ENCODE results near the gene PHOSPHO1.
"Not testable (repeated sequence)": the region's sequence is repeated elsewhere in the genome, so short reads cannot be mapped to it uniquely, and the experiment has no call there.

Gene PHOSPHO1, protein sequence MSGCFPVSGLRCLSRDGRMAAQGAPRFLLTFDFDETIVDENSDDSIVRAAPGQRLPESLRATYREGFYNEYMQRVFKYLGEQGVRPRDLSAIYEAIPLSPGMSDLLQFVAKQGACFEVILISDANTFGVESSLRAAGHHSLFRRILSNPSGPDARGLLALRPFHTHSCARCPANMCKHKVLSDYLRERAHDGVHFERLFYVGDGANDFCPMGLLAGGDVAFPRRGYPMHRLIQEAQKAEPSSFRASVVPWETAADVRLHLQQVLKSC

DNA sequence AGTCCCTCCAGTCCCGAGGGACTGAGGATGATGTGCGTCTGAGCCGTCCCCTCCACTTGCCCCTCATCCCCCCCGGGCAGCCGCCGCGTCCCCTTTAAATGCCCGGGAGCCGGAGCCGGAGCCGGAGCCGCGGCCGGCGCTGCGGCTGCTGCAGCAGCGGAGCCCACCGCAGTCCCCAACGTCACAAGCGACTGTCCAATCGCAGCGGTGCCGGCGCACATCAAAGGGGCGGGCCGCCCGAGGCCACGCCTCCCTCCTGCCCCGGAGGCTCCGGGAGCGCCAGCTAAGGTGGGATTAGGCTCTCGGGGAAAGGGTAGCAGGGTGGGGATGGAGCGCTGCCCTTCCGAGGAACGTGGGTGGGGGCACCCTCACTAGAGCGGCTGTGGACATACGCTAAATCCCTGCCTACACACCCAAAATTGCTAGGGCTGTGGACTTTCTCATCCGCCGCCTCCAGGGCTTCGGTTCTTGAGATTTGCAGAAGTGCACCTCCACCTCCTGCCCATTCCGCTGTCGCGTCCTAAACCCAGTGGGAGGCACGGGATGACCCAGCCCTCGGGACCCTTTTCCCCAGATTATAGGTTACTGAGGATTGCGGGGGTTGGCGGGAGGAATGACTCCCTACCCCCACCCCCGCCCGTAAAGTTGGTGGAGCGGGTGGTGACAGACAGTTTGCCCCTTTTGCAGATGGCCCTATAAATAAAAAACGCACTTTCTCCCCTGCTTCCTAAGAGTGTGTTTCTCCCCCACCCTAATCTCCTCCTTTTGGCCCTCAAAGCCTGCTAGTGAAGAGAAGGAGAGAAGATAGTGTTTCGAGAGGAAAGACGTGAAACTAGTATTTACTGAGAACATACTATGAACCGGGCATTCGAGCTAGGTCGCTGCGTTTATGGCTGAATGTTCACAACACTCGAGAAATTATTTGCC, at the start of gene PHOSPHO1:
TSS of gene PHOSPHO1 (minus strand) at position 152 of the 927 bp plus-strand sequence. CDS start 4,096 bp downstream, outside the sequence.
- Histone ChIP-seq H3K27me3 (ENCODE audit: control insufficient read depth, insufficient read depth, low read length) (peaks cover 55% of the 10 kb centered on the region), H3K36me3 (ENCODE audit: control insufficient read depth, insufficient read depth, low read length) (no peaks in the 10 kb centered on the region), H3K4me3 (ENCODE audit: low read length) (peak within 1 kb of the TSS; percentile 14), H3K9me3 (ENCODE audit: control insufficient read depth, low read length) (no peaks in the 10 kb centered on the region), H3K9ac (ENCODE audit: low read length) (no peak within 1 kb of the TSS), H3K4me1 (ENCODE audit: control insufficient read depth, insufficient read depth, low read length) (peaks cover 5% of the 10 kb centered on the region)

DNA sequence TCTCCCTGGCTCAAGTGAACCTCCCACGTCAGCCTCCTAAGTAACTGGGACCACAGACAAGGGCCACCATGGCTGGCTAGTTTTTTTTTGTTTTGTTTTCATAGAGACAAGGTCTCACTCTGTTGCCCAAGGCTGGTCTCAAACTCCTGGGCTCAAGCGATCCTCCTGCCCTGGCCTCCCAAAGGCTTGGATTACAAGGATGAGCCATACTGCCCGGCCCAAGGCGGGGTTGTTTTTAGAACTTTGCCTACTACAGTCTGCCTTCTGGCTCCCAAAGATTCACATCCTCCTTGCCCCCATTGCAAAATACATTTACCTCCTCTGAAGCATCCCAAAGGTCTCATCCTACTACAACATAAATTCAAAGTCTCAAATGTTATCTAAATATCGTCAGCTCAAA, 49.5 kb upstream of the PHOSPHO1 start:
- Histone ChIP-seq H3K9me3 (ENCODE audit: control insufficient read depth, low read length) (no peaks in the 10 kb centered on the region), H3K27me3 (ENCODE audit: control insufficient read depth, insufficient read depth, low read length) (no peaks in the 10 kb centered on the region), H3K4me3 (ENCODE audit: low read length) (no peak overlapping the region), H3K4me1 (ENCODE audit: control insufficient read depth, insufficient read depth, low read length) (no peaks in the 10 kb centered on the region), H3K9ac (ENCODE audit: low read length) (no peak overlapping the region), H3K36me3 (ENCODE audit: control insufficient read depth, insufficient read depth, low read length) (no peaks in the 10 kb centered on the region)

DNA sequence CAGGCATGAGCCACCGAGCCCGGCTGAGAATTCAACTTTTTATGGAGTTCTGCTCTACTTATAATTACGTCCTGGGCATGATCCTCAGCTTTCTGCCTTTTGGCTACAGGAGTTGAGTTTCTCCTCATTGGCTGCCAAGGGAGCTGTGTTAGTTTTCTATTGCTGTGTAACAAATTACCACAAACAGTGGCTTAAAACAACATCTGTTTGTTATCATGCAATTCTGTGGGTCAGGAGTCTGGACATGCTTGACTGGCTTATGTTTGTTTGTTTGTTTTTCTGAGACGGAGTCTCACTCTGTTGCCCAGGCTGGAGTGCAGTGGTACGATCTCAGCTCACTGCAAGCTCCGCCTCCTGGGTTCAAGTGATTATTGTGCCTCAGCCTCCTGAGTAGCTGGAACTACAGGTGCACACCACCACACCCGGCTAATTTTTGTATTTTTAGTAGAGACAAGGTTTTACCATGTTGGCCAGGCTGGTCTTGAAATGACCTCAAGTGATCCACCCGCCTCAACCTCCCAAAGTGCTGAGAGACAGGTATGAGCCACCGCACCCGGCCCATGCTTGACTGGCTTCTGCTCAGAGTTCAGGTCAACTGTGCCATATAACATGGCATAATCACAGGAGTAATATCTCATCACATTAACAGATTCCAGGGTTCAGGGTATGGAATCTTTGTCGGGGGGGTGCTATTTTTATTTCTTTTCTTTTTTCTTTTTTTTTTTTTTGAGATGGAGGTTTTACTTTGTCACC, 48.9 kb upstream of the PHOSPHO1 start:
- not testable (repeated sequence) for H3K36me3 ChIP-seq (ENCODE audit: control insufficient read depth, insufficient read depth, low read length); H3K9ac ChIP-seq (ENCODE audit: low read length); H3K9me3 ChIP-seq (ENCODE audit: control insufficient read depth, low read length); H3K4me3 ChIP-seq (ENCODE audit: low read length); H3K4me1 ChIP-seq (ENCODE audit: control insufficient read depth, insufficient read depth, low read length); H3K27me3 ChIP-seq (ENCODE audit: control insufficient read depth, insufficient read depth, low read length)

DNA sequence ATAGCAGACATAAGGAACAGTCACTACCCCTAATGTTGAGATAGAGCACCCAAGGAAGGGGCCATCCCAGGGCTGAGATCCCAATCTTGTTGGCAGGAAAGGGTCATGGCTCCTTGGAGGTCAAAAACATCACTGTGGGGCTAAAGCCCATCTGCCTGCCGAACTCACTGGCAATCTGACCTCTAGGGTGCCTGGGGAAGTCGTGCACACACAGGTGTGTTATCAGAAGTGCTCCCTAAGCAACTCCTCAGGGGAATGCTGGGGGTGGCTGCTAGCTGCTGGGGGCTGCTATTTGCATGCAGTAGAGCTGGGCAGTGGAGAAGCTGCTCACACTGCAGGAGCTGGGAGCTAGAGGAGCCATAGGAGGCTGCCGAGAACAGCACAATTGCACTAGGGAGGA, 47.5 kb upstream of the PHOSPHO1 start:
- H3K9ac ChIP-seq (ENCODE audit: low read length): no peak overlapping the region
- H3K4me1 ChIP-seq (ENCODE audit: control insufficient read depth, insufficient read depth, low read length): no peaks in the 10 kb centered on the region
- no peaks in the 10 kb centered on the region for H3K27me3 ChIP-seq (ENCODE audit: control insufficient read depth, insufficient read depth, low read length)
- H3K9me3 ChIP-seq (ENCODE audit: control insufficient read depth, low read length): no peaks in the 10 kb centered on the region
- H3K36me3 ChIP-seq (ENCODE audit: control insufficient read depth, insufficient read depth, low read length): no peaks in the 10 kb centered on the region
- H3K4me3 ChIP-seq (ENCODE audit: low read length): no peak overlapping the region

DNA sequence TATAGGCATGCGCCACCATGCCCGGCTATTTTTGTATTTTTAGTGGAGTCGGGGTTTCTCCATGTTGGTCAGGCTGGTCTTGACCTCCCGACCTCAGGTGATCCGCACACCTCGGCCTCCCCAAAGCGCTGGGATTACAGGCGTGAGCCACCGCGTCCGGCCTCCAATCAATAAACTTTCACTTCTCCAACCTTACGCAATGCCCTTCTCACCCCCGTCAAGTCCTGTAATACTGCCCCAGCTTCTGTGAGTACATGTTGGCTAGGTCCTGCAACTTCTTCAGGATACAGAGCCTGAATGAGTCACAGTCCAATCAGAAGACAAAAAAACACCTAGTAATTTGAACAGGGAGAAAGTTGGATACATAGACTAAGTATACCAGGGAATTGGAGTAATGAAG, 47.1 kb upstream of the PHOSPHO1 start:
- no peaks in the 10 kb centered on the region for H3K27me3 ChIP-seq (ENCODE audit: control insufficient read depth, insufficient read depth, low read length)
- H3K36me3 ChIP-seq (ENCODE audit: control insufficient read depth, insufficient read depth, low read length): no peaks in the 10 kb centered on the region
- no peaks in the 10 kb centered on the region for H3K9me3 ChIP-seq (ENCODE audit: control insufficient read depth, low read length)
- no peaks in the 10 kb centered on the region for H3K4me1 ChIP-seq (ENCODE audit: control insufficient read depth, insufficient read depth, low read length)
- no peak overlapping the region for H3K9ac ChIP-seq (ENCODE audit: low read length)
- H3K4me3 ChIP-seq (ENCODE audit: low read length): no peak overlapping the region

DNA sequence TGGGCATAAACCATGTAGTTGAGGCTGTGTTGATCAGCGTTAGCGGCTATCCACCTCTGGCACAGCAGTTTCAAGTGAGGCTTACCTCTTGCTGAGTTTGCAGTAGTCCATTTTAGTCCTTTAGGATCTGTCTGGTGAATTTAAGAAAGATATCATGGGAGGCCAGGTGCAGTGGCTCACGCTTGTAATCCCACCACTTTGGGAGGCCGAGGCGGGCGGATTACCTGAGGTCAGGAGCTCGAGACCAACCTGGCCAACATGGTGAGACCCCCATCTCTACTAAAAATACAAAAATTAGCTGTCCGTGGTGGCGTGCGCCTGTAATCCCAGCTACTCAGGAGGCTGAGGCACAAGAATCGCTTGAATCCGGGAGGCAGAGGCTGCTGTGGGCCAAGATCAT, 45.4 kb upstream of the PHOSPHO1 start:
- H3K9me3 ChIP-seq (ENCODE audit: control insufficient read depth, low read length); H3K36me3 ChIP-seq (ENCODE audit: control insufficient read depth, insufficient read depth, low read length); H3K4me3 ChIP-seq (ENCODE audit: low read length); H3K4me1 ChIP-seq (ENCODE audit: control insufficient read depth, insufficient read depth, low read length); H3K27me3 ChIP-seq (ENCODE audit: control insufficient read depth, insufficient read depth, low read length); H3K9ac ChIP-seq (ENCODE audit: low read length): not testable (repeated sequence)

DNA sequence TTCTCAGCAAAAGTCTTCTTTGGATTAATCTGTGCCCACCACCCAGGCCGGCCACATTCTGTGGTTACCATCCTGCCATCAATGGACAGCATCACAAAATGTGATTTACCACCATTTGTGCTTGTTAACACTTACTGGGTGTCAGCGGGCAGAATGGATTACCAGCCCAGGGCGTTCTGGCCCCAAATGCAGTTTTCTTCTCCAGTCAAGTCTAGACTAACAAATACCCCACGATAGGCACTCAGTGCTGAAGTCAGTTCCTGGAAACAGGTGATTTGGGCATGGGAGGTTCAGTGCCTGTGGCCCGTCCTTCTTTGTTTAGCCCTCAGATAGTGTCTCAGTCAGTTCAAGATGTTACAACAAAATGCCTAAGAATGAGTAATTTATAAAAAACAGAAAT, 38.8 kb upstream of the PHOSPHO1 start:
- Histone ChIP-seq H3K4me1 (ENCODE audit: control insufficient read depth, insufficient read depth, low read length) (no peaks in the 10 kb centered on the region), H3K27me3 (ENCODE audit: control insufficient read depth, insufficient read depth, low read length) (no peaks in the 10 kb centered on the region), H3K36me3 (ENCODE audit: control insufficient read depth, insufficient read depth, low read length) (no peaks in the 10 kb centered on the region), H3K4me3 (ENCODE audit: low read length) (no peak overlapping the region), H3K9me3 (ENCODE audit: control insufficient read depth, low read length) (no peaks in the 10 kb centered on the region), H3K9ac (ENCODE audit: low read length) (no peak overlapping the region)

DNA sequence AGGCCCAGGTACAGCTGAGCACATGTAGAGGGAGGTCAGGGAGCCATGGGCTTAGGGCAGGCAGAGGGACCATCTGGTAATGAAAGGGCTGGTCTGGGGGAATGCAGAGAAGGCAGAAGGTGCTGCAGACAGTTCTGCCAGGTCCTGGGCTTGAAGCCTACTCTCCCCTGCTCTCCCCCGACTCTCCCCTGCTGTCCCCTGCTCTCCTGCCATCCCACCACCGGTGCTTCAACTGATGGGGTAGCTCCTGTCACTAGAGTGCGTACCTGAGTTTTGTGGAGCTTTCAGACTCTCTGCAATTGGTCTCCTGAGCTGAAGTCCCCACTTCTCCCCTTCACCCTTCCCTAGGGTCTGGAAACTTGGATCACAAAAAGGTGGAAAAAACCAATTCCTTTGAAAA, 37.3 kb upstream of the PHOSPHO1 start:
- H3K36me3 ChIP-seq (ENCODE audit: control insufficient read depth, insufficient read depth, low read length): no peaks in the 10 kb centered on the region
- H3K4me1 ChIP-seq (ENCODE audit: control insufficient read depth, insufficient read depth, low read length): no peaks in the 10 kb centered on the region
- no peak overlapping the region for H3K4me3 ChIP-seq (ENCODE audit: low read length)
- no peaks in the 10 kb centered on the region for H3K27me3 ChIP-seq (ENCODE audit: control insufficient read depth, insufficient read depth, low read length)
- H3K9me3 ChIP-seq (ENCODE audit: control insufficient read depth, low read length): no peaks in the 10 kb centered on the region
- no peak overlapping the region for H3K9ac ChIP-seq (ENCODE audit: low read length)

DNA sequence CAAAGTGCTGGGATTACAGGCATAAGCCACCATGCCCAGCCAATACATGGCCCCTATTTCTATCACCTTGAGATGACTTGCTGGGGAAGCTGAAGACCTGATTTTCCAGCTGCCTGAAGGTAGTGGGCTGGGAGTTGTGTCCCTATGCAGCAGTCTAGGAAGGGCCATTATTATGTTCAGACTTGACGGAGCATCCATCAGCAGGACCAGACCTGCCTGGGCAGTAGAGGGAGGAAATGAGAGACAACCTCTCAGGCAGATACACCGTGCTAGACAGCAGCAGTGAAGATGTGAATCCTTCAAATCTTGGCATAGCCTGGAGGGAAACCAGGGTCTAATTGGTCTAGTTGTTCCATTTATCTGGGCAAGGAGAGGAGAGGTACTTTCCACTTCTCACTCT, 35.6 kb upstream of the PHOSPHO1 start:
- H3K36me3 ChIP-seq (ENCODE audit: control insufficient read depth, insufficient read depth, low read length): no peaks in the 10 kb centered on the region
- no peaks in the 10 kb centered on the region for H3K9me3 ChIP-seq (ENCODE audit: control insufficient read depth, low read length)
- no peak overlapping the region for H3K9ac ChIP-seq (ENCODE audit: low read length)
- no peaks in the 10 kb centered on the region for H3K27me3 ChIP-seq (ENCODE audit: control insufficient read depth, insufficient read depth, low read length)
- H3K4me1 ChIP-seq (ENCODE audit: control insufficient read depth, insufficient read depth, low read length): no peaks in the 10 kb centered on the region
- H3K4me3 ChIP-seq (ENCODE audit: low read length): no peak overlapping the region

DNA sequence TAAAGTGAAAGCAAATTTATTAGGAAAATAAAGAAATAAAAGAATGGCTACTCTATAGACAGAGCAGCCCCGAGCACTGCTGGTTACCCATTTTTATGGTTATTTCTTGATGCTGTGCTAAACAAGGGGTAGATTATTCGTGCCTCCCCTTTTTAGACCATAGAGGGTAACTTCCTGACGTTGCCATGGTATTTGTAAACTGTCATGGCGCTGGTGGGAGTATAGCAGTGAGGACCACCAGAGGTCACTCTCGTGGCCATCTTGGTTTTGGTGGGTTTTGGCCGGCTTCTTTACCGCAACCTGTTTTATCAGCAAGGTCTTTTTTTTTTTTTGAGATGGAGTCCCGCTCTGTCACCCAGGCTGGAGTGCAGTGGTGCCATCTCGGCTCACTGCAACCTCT, 31.0 kb upstream of the PHOSPHO1 start:
- H3K4me3 ChIP-seq (ENCODE audit: low read length); H3K27me3 ChIP-seq (ENCODE audit: control insufficient read depth, insufficient read depth, low read length); H3K4me1 ChIP-seq (ENCODE audit: control insufficient read depth, insufficient read depth, low read length); H3K9me3 ChIP-seq (ENCODE audit: control insufficient read depth, low read length); H3K9ac ChIP-seq (ENCODE audit: low read length); H3K36me3 ChIP-seq (ENCODE audit: control insufficient read depth, insufficient read depth, low read length): not testable (repeated sequence)

DNA sequence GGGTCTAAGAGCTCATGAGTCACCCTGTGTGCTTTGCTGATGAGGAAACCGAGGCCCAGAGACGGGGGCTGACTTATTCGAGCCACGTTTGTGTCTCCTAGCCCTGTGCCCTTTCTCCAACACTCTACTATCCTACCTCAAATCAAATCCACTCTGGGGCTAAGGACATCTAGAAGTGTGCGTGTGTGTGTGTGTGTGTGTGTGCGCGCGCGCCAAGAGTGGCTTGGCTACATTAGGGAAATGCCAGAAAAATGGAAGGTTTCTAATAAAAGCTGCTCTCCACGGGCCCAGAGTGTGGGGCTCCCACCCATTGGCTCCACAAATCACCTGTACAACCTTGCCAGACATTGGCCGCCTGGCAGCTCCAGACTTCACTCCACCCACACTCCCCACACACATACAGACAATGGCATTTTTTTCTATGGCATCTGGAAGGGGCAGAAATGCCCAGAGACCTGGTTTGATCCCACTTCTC, 30.3 kb upstream of the PHOSPHO1 start:
- no peaks in the 10 kb centered on the region for H3K36me3 ChIP-seq (ENCODE audit: control insufficient read depth, insufficient read depth, low read length)
- H3K9me3 ChIP-seq (ENCODE audit: control insufficient read depth, low read length): no peaks in the 10 kb centered on the region
- peaks cover 10% of the 10 kb centered on the region for H3K27me3 ChIP-seq (ENCODE audit: control insufficient read depth, insufficient read depth, low read length)
- H3K4me1 ChIP-seq (ENCODE audit: control insufficient read depth, insufficient read depth, low read length): peaks cover 5% of the 10 kb centered on the region
- H3K9ac ChIP-seq (ENCODE audit: low read length): no peak overlapping the region
- H3K4me3 ChIP-seq (ENCODE audit: low read length): no peak overlapping the region

Data from mucosa of stomach (tissue), 1 donor.